HG03159 (cell line): ENCODE measurements around the gene CDC42BPB.

Experiments
- ATAC-seq: cut with Tn5 transposase; IDR thresholded peaks from one replicate; pipeline ENCODE4 v1.9.1; 2021; ENCODE audit warnings: mild to moderate bottlenecking, moderate library complexity; ENCODE audit not compliant: unreplicated experiment

Gene CDC42BPB

DNA sequence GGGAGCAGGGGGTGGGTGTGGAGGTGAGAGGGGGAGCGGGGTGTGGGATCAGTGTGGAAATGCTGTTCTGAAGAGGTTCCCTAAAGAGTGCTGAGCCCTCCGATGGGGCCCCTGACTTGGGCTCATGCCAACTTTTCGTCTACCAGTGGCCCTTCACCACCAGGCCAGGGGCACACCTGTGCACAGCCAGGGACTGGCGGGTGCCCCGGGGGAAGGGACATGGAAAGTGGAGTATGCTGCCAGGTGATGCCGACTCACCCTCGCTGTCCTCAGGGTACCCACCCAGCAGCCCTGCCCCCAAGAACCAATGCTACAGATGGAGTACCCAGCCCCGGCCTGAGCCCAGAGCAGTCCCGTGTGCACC lies 108.7 kb downstream of the CDC42BPB start:
- no peak for ATAC-seq

DNA sequence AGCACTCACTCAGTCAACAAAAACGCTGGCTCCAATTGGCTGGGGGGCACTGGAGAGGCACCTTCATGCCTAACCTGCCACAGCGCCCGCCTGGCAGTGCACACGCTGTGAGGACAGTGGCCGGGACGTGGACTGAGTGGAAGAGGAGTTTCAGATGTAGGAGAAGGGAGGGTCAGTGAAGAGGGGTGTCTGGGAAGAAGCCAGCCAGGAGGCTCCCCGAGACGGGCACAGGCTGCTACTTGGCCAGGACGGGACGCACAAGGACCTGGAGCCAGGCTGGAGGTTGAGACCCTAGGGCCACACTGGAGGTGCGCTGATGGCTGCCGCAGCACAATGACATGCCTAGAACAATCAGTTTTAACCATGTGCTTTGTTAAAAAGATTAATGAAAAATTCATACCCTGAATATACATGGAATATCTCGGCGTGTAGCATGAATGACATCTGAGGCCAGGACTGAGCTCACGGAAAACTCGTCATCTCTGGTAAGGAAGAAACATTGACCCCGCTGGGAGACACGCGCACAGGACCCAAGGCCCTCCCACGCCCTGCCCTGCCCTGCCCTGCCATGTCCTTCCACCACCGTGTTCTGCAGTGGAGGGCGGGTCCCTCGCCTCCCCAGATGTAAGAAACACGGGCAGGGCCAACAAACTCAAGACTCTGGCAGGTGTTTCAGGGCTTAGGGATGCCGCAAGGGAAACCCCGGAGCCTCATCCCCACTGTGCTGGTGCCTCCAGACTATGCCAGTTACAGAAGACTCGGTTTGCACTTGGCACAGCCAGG lies 109.8 kb downstream of the CDC42BPB start:
- ATAC-seq: no peak

DNA sequence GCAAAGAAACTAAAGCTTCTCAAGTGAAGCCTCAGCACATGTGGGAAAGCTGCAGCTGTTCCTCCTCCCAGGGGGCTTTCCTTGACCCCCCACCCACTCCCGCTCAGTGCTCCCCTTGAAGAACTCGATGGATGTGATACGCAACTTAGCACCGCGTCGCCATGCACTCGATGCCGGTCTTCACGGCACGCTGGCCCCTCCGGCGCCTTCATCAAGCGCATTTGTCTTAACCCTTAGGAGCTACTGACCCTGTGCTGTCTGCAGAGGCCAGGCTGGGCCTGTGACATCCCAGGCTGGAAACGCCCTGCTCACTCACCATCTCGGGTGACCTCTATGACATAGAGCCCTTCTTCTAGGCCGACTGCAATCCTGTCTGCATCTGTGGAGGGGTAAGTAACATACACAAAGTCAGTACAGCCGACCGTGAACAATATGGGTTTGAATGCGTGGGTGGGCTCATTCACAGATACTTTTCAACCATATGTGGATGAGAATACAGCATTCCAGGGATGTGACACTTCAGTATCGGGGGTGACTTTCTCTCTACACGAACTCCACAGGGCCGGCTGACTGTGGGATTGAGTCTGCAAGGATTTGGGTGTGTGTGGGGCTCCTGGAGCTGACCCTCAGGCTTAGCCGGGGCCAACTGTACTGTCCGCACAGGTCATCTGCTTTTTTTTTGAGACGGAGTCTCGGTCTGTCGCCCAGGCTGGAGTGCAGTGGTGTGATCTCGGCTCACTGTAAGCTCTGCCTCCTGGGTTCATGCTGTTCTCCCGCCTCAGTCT lies 111.8 kb downstream of the CDC42BPB start:
- no peak for ATAC-seq

DNA sequence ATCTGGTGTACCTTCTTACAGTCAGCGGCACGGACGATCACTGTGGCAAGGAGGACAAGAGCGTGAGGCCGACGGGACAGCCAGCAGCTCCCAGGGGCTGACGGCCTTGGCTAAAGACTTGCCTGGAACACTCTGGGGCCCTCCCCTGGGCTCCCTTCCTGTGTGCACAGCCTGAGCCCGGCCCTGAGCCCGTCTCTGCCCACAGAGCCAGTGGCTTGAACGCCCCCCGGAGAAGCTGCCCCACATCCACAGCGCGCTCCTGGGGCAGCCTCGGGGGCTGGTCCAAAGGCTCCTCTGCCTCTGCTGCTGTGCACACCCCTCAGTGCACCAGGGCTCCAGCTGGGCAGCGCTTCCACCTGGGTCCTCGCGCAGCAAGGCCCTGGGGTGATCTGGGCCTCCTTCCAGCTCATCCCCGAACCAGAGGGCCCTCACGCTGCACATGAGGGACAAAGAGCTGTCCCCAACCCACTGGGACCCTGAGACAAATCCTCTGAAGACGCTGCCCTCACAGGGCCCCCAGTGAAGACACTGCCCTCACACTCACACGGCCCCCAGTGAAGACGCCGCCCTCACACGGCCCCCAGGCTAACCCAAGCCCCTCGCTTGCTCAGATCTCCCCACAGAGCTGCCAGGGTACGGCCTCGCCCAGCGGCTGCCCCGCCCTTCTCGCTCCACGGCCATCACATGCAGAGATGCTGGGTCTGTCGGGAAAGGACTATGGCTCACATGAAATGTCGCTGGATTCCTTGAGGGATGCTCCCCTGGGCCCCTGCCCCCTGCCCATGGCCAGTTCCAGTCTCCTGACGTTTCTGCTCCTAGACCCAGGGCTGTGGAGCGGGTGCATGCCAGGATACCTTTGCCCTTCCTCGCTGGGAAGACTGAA lies 112.7 kb downstream of the CDC42BPB start:
- no peak for ATAC-seq

DNA sequence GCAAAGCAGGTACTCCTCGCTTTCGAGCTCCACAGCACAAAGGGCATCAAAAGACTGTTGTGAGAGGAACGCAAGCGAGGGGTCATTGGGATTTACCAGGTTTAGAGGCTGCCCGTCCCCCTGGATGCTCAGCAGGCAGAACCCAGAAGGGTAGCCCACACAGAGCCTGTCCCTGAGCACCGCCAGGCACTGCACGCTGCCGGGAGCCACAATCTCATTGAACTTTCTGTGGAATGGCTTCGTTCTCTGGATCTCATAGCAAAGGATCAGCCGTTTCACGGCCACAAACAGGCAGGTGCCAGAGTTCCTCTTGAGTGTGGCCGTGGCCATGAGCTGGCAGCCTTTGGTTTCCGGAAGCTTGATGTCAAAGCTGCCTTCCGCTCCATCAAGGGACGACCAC lies 113.4 kb downstream of the CDC42BPB start:
- no peak for ATAC-seq

DNA sequence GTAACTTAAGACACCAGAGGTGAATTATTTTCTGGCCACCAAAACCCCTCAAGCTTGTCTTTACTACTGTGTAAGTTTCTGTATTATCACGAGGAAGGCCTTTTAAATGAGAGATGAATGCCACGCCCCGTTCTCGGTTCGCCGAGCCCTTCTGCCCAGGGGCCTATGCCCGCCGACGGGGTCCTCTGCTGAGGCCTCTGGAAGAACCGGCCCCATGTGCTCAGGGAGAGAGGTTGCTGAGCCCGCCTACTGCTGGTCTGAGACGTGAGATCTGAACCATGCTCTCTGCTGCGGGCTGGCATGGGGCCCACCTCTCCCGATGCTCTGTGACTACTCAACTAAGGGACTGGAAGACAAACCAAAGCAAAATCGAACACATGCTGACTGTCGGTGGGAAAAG lies 113.9 kb downstream of the CDC42BPB start:
- no peak for ATAC-seq

DNA sequence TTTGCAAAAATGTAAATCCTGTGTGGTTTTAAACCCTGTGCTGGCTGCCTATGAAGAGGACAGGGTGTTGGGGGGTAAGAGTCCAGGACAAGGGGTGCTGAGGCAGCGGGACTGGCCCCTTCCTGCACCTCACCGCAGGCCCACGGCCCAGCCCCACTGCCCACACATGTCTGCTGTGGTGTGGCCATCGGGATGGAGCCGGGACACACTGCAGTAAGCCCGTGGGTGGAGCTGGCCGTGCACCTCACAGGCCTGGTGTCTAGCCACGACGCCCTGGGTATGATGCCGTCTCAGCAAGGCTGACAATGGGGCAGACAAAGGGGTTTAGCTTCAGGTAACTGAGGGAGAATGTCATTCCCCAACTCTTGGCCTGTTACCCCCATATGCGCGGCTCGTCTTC lies 115.3 kb downstream of the CDC42BPB start:
- ATAC-seq: no peak

DNA sequence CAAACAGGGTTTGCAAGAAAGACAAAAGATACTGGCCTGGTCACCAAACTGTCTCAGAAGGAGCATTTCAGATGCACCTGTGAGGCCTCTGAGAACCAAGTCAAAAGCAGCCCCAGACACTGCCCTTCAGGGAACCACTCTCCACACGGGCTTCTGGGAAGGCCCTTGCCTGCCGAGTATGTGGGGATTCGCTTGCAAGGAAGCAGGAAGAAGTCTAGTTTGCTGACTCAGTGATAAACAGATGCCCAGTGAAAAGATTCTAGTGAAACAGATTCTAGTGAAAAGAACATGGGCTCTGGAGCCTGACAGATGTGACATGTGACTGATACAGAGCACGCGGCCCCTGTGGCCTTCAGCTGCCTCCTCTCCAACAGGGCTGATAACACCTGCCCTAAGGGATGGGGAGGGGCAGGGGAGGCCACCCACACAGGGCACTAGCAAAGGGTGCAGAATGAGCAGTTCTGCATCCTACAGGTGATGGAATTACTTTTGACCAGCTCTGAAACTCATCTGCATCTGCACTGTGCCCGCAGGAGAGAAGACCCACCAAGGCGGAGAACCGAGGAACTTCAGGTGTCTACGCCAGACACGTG lies 115.8 kb downstream of the CDC42BPB start:
- no peak for ATAC-seq

DNA sequence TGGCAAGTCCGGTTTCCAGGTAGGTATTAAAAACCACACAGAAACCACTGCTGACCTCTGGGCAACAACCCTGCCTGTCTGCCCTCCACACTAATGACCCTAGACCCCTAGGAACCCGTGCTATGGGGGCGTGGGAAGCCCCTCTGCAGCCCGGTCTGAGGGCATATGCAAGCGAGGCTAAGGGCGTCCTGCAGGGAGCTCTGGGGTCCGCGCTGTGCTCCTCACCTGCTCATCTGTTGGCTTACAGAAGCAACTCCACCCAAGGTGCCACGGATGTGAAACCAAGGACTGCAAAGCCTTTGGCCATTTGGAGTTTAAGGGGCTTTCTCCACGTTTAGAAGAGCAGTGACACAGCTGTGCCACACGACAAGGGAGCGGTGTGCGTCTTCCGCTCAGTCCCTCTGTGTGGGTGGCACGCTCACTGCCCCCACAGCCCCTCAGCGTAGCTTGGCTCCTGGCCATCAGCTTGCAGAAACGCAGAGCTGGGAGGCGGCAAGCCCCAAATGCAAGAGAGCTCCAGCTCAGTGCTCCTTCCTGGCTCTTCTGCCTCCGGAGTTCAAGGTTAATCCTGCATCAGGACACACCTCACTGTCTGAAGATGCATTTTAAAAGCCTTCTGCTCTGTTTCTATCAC lies 116.5 kb downstream of the CDC42BPB start:
- ATAC-seq: no peak

DNA sequence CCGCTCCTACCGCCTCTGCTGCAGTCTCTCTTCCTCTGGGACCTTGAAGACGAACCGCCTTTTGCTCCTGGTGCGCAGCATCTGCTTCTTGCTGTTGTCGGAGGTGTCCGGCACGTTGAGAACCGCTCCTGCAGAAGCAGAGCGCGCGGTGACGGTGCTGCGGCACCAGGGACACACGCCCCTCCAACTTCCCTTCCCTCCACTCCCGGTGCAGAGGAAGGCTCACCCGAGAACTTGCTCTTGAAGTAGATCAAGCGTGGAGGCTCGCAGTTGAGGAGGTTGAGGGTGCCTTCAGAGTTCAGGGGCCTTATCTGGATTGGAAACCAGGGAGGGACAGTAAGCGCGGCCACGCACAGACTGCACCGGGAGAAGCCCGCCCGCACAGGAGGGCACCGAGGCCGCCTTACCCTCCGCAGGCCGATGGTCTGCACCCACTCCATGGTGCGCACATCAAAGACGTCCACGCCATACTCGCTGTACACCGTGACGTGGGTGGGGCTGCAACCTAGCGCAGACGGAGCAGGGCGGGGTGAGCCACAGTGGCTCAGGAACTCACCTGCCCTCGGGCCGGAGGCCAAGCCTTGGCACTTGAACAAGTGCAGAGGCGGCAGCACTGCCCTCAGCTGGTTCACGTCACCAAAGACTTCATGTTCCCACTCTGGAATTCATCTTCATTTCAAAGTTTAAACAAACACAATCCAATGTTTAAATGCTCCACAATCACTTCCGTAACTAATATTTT lies 117.4 kb downstream of the CDC42BPB start:
- no peak for ATAC-seq

DNA sequence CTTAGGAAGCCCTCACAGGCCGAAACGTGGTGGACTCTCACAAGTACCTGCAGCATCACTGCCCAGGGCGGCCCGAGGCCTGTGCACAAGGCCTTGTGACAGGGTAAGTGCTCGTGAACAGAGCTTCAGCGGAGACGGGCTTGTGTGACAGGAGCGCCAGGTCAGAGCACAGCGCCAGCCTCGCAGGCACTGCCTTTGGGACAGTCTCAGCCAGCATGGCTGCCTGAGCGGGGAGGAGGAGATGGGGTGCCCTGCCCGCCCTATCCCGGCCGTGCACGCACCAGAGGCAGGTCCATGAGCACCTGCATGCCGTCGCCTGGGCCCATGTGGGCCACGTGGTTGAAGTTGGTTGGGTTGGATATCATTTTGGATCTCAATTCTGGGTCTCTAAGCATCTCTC lies 118.0 kb downstream of the CDC42BPB start:
- no peak for ATAC-seq

DNA sequence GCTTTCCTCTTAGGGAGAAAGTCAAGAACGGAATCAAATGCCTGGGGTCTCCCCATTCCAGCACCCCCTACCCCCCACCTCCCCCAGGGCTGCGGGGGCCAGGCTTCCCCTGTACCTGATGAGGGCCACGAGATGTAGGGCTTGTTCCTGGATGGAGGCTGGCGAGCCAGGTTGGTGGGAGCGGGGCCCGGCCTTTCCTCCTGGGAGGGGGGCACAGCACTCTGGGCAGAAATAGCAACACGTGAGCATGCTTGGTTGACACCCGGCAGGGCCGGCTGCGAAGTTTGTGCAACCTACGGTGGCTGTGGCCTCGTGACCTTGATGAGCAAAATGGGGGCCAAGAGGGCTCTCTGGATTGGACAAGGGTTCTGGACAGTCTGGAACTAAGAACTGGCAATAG lies 119.2 kb downstream of the CDC42BPB start:
- no peak for ATAC-seq

DNA sequence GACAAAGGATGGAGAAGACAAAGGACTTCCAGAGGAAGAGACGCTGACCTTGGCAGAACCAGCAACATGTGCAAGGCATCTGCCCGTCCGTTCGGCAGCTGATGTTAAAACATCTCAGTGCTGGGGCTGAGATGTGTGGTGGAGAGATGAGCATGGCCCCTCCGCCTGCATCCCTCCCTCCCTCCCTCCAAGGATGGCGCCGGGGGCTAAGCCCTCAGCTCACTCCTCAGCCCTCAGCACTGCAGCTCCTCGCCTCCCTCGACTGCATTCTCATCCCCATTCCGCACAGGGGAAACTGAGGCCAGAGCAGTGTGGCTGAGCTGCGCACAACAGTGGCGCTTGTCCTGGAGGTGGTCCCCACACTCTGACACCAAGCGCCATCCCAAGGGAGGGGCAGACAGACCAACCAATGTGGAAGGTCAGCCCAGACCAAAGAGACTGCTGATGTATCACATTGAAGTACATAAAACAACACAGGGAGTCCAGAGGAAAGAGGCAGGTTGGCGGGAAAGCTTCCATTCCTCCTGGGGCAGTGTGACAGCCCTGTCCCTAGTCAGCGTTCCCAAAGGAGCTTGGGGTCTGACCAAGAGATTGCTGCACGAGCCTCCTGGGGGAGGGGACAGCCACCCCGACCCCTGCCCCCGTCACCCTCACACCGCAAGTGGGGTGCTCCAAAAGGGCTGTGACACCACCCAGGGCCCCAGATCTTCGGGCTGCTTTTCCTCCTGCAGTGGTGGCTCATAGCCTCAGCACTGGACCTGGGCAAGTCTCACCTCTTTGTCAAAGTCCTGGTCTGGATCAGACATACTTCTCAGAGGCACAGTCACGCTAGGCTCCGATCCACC lies 119.8 kb downstream of the CDC42BPB start:
- ATAC-seq: no peak

DNA sequence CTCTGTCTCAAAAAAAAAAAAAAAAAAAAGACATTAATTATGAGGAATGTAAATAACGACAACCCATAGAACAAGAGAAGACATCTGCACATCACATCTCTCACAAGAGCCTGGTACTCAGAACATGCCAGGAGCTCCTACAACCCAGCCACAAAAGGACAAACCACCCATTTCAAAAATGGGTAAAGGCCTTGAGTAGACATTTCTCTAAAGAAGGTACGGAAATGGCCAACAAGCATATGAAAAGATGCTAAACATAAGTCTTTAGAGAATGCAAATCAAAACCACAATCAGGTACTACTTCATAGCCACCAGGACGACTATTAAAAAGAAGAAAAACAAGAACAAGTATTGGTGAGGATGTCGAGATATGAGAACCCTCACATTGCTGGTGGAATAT lies 121.6 kb downstream of the CDC42BPB start:
- no peak for ATAC-seq

DNA sequence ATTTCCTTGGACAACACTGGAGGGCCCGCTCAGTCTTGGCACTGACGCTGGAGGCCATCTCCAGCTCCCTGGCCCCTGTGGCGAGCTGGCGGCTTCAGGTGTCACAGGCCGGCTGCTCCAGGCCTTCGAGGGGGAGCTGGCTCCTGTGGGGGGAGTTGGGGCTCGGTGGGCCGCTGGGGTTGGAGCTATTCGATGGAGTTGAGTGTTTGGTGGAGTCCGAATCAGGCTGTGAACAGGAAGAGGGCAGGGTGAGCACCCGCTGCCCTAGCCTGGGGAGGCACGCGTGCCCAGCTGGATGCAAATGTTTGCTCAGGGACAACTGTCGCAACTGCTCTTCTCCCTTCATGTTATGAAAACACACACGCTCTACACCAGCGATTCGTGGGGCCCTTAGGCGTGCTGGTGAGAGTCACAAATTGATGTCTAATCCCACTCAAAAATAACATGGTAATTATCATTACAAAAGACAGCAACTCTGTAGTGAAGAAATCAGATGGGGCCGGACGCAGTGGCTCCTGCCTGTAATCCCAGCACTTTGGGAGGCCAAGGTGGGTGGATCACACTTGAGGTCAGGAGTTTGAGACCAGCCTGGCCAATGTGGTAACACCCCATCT lies 123.6 kb downstream of the CDC42BPB start:
- no peak for ATAC-seq

DNA sequence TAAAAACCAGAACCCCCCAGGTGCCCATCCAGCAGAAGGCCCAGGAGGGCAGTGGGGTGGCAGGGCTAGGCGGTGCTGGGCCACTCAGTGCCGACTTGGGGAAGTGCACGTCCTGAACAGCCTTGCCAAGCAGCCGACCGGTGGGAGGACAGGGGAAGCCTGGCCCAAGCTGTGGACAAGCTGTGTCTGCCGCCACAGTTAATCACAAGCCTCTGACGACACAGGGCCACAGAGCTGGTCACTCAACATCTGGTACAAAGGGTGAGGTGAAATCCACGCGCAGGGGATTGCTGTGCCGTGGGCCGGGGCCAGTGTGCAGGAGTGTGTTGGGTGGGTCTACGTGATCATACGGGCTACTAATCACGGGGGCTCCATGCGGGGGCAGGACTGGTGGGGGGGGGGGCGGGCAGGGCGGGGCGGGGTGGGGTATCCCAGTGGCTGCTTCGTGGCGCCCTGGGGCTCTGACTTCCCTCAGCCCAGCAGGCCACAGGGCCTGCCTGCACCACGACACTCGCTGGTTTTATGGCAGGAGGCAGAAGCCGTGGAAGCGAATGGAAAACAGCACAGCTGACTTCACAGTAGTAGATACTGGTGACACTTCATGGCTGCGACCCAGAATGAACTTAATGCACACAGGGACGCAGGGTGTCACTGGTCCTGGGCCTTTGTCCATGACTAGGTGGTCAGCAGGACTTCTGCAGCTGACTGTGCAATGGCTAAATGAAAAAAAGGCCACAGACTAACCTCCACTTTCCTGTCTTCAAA lies 124.7 kb downstream of the CDC42BPB start:
- ATAC-seq: no peak

DNA sequence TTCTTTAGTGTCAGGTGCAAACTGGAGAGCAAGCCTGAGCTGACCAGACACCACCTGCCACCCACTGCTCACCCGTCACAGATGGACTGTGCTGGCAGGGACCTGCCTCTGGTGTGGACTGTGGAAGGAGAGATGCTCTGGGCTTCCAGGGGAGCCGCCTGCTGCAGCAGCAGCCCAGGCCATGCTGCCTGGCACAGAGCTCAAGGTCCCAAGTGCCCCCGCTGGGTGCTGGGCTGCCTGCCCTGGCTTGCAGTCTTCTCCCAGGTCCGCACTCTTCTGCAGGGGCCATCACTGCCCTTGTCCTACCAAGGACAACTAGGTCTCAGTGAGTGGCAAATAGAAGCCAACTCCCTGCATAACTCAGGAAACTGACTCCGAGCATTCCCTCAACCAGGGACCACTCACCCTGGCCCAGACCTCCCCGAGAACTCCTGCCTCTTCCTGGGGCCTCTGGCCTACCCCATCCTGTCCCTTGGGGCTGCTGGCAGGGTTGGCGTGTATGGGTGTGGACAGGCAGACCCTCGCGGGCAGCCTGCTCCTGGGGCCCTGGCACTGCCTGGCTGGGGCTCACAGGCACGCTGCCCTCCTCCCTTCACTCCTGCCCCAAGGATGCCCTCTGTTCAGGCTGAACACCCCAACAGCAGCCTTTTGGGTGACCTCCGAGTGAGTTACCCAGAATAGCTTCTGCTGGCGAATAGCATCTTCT lies 125.6 kb downstream of the CDC42BPB start:
- ATAC-seq: no peak
